Adrenal gland (tissue), 5 donors: ENCODE data around the gene STPG4.

Source experiments
- CTCF ChIP-seq, 6 experiments: fragments of 450-650 bp in 4 of 6; fragments of 200-600 bp in 2 of 6; sonication (generic) in 1 of 6; IDR thresholded peaks; 1 replicate in 5 of 6; 2 replicates in 1 of 6; pipeline versions ENCODE4 v1.5.1 to v1.8.0; 2016 to 2021; ENCODE audit warnings: antibody characterized with exemption in 6 of 6, mild to moderate bottlenecking in 2 of 6, moderate library complexity in 1 of 6
- POLR2A ChIP-seq, 2 donors: fragments of 450-650 bp; IDR thresholded peaks; one replicate each; pipeline ENCODE4 v1.6.1; 2017; ENCODE audit warnings: antibody characterized with exemption in 2 of 2, mild to moderate bottlenecking in 2 of 2, moderate library complexity in 1 of 2
- donor health status: DM: no; HTN: no; CAD: no.

- TF ChIP-seq CTCF (IDR thresholded peaks at IDR 0.05) (no peak), POLR2A (IDR thresholded peaks at IDR 0.05) (no peak)
Observed at GRCh38 chr2:47159627-47160026, 4.5 kb upstream of the STPG4 start.
